Measurements from ENCODE around the gene ANKS3.

DNA sequence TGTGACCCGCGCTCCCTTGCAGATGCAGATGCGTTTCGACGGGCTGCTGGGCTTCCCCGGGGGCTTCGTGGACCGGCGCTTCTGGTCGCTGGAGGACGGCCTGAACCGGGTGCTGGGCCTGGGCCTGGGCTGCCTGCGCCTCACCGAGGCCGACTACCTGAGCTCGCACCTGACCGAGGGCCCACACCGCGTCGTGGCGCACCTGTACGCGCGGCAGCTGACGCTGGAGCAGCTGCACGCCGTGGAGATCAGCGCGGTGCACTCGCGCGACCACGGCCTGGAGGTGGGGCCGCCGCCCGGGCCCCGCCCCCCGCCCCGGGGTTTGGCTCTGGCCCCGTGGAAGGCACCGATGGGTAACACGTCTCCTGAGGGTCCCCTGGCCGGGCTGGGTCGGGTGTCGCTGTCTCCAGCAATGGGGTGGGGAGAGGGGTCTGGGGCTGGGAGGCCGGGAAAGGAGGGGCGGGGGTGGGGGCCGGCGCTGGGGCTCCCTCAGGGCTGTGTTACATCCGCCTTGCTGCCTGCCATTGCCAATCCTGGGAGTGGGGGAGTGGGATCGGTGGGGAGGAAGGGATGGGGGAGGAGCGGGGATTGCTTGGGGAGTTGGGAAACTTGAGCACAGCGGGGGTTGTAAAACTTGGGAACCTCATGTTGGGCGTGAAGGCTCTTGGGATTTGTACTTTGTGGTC is 40.0 kb downstream of the ANKS3 start:
- TF ChIP-seq, protein P1, sequence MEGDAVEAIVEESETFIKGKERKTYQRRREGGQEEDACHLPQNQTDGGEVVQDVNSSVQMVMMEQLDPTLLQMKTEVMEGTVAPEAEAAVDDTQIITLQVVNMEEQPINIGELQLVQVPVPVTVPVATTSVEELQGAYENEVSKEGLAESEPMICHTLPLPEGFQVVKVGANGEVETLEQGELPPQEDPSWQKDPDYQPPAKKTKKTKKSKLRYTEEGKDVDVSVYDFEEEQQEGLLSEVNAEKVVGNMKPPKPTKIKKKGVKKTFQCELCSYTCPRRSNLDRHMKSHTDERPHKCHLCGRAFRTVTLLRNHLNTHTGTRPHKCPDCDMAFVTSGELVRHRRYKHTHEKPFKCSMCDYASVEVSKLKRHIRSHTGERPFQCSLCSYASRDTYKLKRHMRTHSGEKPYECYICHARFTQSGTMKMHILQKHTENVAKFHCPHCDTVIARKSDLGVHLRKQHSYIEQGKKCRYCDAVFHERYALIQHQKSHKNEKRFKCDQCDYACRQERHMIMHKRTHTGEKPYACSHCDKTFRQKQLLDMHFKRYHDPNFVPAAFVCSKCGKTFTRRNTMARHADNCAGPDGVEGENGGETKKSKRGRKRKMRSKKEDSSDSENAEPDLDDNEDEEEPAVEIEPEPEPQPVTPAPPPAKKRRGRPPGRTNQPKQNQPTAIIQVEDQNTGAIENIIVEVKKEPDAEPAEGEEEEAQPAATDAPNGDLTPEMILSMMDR (IDR thresholded peaks at IDR 0.05) = no peak
- TF ChIP-seq POLR2AphosphoS5 (IDR thresholded peaks at IDR 0.05; ENCODE audit: low read depth, low read length) (no peak), SIN3A (IDR thresholded peaks at IDR 0.05; ENCODE audit: borderline replicate concordance, insufficient read depth, low read depth, low read length) (no peak)
- TF ChIP-seq, protein P2, sequence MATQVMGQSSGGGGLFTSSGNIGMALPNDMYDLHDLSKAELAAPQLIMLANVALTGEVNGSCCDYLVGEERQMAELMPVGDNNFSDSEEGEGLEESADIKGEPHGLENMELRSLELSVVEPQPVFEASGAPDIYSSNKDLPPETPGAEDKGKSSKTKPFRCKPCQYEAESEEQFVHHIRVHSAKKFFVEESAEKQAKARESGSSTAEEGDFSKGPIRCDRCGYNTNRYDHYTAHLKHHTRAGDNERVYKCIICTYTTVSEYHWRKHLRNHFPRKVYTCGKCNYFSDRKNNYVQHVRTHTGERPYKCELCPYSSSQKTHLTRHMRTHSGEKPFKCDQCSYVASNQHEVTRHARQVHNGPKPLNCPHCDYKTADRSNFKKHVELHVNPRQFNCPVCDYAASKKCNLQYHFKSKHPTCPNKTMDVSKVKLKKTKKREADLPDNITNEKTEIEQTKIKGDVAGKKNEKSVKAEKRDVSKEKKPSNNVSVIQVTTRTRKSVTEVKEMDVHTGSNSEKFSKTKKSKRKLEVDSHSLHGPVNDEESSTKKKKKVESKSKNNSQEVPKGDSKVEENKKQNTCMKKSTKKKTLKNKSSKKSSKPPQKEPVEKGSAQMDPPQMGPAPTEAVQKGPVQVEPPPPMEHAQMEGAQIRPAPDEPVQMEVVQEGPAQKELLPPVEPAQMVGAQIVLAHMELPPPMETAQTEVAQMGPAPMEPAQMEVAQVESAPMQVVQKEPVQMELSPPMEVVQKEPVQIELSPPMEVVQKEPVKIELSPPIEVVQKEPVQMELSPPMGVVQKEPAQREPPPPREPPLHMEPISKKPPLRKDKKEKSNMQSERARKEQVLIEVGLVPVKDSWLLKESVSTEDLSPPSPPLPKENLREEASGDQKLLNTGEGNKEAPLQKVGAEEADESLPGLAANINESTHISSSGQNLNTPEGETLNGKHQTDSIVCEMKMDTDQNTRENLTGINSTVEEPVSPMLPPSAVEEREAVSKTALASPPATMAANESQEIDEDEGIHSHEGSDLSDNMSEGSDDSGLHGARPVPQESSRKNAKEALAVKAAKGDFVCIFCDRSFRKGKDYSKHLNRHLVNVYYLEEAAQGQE (IDR thresholded peaks at IDR 0.05; ENCODE audit: insufficient read depth in 1 of 2, low read depth in 2 of 2, low read length in 1 of 2) = no peak

Data from Panc1 (cell line).